CD4-positive, alpha-beta T cell treated with Interleukin-4 for 1 hour (primary cell): ENCODE results near the gene HGF.
"Not testable (repeated sequence)": the region's sequence is repeated elsewhere in the genome, so short reads cannot be mapped to it uniquely, and the experiment has no call there.

Experiments
- DNase-seq, 2 donors: peaks; one replicate each; pipeline ENCODE4 v3.0.0-alpha.2; 2020 to 2022

HGF gene

GRCh38 chr7:81775560-81775959, 5.7 kb upstream of the HGF start:
- DNase-seq = no peak

DNA sequence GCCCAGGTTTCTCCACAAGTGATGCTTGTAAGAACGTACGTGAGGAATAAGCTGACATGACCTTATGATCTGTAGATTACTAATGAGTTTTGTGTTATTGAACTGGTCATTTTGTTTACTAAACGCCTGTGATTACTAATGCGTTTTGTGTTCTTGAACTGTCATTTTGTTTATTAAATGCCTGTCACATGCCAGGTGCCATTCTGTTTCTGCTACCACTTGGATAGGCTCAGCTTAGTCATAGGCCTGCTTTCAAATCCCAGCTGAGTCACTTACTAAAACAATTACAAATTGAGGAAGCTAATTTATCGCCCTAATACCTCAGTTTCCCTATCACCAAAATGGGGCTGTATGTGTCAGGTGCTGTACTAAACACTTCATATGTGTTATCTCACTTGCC, 4.7 kb upstream of the HGF start:
- no peak for DNase-seq

- DNase-seq = no peak
Measured at GRCh38 chr7:81770728-81771223, 929 bp upstream of the HGF start.

- DNase-seq = no peak
Measured at GRCh38 chr7:81768951-81769778, 682 bp downstream of the HGF start.

GRCh38 chr7:81767926-81768325, 1.9 kb downstream of the HGF start:
- no peak for DNase-seq

GRCh38 chr7:81761821-81762220, 8.0 kb downstream of the HGF start:
- DNase-seq = no peak

DNA sequence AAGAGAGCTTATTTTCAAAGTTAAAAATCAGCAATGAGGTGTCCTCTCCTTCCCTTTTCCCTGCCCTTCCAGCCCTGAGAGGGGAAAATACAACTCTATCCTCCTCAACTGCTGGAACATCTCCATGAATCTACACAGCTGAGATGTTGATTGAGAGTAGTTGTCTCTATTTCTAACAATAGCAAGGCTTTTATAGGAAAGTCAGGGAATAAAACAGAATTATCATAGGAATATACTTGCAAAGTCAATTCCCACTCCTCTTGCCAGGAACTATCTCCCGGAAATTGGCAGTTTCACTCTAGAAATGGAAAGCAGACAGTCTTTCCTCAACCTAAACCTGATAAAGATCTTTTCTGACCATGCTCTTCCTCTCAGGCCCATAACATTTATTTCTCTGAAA, 8.8 kb downstream of the HGF start:
- no peak for DNase-seq

DNA sequence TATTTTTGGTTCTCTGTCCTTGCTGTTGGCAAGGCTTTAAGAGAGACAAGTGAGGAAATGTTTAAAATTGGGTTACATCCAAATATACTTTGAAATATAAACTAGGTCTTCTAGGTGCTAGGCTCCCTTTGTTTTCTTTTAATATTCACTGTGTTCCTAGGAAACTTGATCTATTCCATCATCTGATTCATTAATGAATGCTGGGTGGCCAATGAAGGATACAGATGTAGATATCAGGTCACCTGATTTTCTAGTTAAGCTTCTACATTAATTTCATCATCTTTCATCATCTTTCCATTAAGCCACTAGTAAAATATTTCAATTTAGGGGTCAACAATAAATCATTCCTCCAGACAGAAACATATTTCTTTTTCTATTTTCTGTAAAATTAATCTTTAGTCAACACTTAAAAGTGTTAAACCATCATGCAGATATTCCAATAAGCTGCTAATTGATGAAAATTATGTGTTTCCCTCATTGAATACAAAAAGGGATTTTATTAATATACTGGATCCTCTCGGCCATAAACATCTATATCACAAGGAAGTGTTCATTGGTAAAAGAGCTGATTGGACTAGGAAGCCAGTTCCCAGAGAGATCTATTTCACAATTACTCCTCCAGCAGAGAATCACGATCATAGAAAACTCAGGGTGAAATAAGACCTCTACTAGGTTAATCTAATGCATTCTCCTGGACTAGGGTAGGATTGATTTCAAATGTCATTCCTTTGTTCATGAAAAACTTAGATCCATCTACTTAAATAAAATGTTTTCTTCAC, 14.7 kb downstream of the HGF start:
- DNase-seq = no peak

GRCh38 chr7:81753392-81753791, 16.5 kb downstream of the HGF start:
- DNase-seq = no peak

DNA sequence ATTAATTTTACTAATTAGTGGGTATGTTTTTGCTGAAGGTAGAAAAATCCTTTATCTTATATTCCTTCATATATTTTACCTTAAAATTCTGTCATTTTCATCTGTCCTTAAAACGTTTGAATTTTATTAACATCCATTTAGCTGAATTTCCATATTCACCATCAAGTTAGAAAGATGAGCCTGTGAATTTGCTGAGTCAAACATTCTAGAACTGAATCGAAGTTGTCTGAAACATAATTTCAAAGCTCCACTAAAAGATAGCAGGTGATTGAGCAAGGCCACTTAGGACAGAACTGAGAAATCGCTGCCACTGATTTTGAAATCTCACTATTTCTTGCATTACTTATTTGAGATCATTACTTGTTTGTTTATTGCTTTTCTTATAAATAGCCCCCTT, 17.5 kb downstream of the HGF start:
- no peak for DNase-seq

GRCh38 chr7:81751619-81752317, 18.1 kb downstream of the HGF start:
- DNase-seq = no peak

- no peak for DNase-seq
Measured at GRCh38 chr7:81745637-81746036, 24.2 kb downstream of the HGF start.

DNA sequence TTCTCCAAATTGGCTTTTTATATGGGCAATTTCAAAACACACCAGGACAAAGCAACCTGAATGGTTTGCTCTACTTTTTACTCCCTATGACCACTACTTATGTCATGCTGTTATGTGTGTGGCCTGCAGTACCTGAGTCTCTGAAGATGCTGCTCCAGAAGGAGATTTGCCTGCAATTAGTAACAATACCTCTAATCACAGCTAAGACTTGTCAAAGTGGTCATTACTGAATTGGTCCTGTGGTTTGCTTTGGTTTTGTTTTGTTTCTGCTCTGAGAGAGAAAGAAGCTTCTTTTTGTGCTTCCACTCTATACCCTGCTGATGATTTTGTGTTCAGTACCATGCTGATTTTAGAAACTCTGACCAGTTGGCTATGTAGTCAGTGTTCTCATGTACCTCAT, 25.5 kb downstream of the HGF start:
- DNase-seq = no peak

- DNase-seq = no peak
Measured at GRCh38 chr7:81743665-81744064, 26.2 kb downstream of the HGF start.

DNA sequence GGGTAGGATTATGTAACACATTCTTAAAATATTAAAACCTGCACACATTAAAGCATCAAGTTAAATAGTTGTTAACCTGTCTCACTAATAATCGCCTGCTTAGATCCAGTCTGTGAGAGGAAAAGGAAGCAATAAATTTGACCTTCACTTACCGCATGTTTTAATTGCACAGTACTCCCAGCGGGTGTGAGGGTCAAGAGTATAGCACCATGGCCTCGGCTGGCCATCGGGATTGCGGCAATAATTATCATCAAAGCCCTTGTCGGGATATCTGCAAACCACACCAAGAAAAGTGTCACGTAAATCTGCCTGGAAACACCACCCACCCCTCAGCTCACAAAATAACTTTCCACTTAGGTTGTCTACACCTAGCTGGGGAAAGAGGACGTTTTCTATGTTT, 26.6 kb downstream of the HGF start:
- DNase-seq = no peak

DNA sequence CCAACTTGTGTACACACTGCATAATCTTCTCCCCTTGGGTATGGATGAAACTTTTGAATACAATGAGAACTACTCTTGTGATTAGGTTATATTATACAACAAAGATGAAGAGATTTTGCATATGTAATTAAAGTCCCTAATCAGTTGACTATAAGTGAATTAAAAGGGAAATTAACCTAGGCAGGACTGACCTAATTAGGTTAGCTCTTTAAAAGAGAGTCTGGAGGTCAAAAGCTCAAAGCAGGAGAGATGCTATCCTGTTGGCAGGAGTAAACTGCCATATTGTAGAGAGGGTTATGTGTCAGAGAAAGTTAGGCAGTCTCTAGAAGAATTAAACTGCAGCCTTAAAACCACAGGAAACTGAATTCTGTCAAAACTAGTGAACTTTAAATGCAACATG, 29.4 kb downstream of the HGF start:
- DNase-seq = no peak

- DNase-seq = no peak
Measured at GRCh38 chr7:81736091-81736490, 33.8 kb downstream of the HGF start.

- no peak for DNase-seq
Measured at GRCh38 chr7:81725812-81726127, 44.1 kb downstream of the HGF start.

DNA sequence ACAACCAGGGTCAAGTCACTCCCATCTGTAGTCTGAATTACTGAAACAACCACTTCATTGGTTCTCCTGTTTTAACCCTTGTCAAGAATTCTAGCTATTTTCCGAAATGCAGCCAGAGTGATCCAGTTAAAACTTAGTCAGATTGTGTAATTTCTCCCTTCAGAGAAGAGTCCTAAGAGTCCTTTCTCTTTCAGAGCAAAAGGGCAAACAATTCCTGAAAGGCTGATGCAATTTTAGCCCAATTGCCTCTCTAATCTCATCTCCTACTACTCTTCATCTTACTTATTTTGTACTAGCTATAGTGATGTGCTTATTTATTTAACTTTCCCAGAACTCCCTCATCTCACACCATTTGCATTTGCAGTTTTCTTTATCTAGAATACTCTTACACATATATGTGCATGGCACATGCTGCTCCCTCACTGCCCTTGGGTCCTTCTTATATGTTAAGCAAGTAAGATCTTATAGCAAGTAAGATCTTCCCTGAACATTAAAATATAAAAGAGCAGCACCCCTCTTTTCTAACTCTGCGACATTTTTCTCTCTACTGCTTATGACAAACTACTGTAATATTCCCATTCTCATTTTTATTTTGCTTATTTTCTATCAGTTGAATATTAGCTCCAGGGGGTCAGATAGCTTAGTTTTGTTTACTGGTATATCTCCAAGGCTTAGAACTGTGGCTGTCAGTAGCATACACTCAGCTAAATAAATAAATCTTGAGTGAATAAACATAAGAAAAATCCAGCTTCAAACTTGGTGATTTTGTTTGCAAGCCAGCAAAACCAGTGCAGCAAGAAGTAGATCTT, 44.6 kb downstream of the HGF start:
- no peak for DNase-seq

GRCh38 chr7:81722250-81722649, 47.6 kb downstream of the HGF start:
- not testable (repeated sequence) for DNase-seq

DNA sequence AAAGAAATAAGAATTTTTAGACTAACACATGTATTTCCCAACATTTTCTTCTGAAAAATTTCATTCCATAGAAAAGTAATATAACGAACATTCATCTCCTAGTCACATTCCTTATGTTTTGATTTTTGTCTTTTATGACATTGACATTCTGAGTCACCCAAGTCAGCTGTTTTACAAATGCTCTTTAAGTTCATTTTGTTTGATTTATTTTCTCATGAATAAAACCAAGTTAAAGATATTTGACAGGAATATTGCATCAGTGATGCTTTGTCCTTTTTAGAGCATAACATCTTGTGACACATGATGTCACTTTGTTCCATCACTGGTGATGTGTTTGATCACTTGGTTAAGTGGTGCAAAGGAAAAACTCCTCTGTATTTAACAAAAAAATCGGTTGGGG, 48.4 kb downstream of the HGF start:
- DNase-seq = no peak

DNA sequence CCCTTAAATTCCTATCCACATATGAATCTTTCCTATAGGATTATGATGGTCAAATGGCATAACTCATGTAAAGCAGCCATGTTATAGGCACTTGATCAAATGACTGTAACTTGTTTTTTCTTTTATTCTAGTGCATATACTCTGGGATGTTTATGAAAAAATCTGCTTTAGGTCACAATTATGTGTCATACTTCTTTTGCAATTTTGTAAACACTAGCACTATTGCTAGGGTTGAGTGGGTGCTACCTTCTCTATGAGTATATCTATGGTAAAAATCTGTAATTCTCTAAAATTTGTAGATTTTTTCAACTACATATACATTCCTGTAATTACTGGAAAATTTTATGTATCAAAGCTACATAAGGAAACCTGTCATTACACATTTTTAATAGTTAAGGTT, 50.0 kb downstream of the HGF start:
- no peak for DNase-seq
